GM18517 (cell line): ENCODE measurements around the gene TREH.

Experiments used
- ATAC-seq: cut with Tn5 transposase; IDR thresholded peaks from one replicate; pipeline ENCODE4 v1.9.1; 2021; ENCODE audit warnings: mild to moderate bottlenecking, moderate library complexity; ENCODE audit not compliant: unreplicated experiment

Gene TREH

GRCh38 chr11:118652681-118653181 lies 26.7 kb downstream of the TREH start:
- no peak for ATAC-seq

GRCh38 chr11:118651820-118652219 lies 27.6 kb downstream of the TREH start:
- ATAC-seq = no peak

- ATAC-seq = no peak
Observed at GRCh38 chr11:118650366-118650765, 29.1 kb downstream of the TREH start.

GRCh38 chr11:118649941-118650340 lies 29.5 kb downstream of the TREH start:
- ATAC-seq = no peak

- no peak for ATAC-seq
Observed at GRCh38 chr11:118648291-118648690, 31.2 kb downstream of the TREH start.

GRCh38 chr11:118646393-118646792 lies 33.1 kb downstream of the TREH start:
- ATAC-seq = no peak

- ATAC-seq = no peak
Observed at GRCh38 chr11:118645066-118645715, 34.3 kb downstream of the TREH start.

- no peak for ATAC-seq
Observed at GRCh38 chr11:118644496-118644895, 35.0 kb downstream of the TREH start.

GRCh38 chr11:118643995-118644345 lies 35.5 kb downstream of the TREH start:
- ATAC-seq = no peak

GRCh38 chr11:118643142-118643994 lies 36.1 kb downstream of the TREH start:
- no peak for ATAC-seq

- ATAC-seq = no peak
Observed at GRCh38 chr11:118641397-118642019, 37.9 kb downstream of the TREH start.

- no peak for ATAC-seq
Observed at GRCh38 chr11:118640332-118641154, 38.9 kb downstream of the TREH start.

- ATAC-seq = no peak
Observed at GRCh38 chr11:118639899-118640298, 39.6 kb downstream of the TREH start.

GRCh38 chr11:118638726-118639125 lies 40.7 kb downstream of the TREH start:
- ATAC-seq = no peak

- ATAC-seq = no peak
Observed at GRCh38 chr11:118636569-118637290, 42.7 kb downstream of the TREH start.

- ATAC-seq = no peak
Observed at GRCh38 chr11:118635642-118636041, 43.8 kb downstream of the TREH start.

GRCh38 chr11:118635237-118635591 lies 44.2 kb downstream of the TREH start:
- no peak for ATAC-seq

GRCh38 chr11:118634431-118635236 lies 44.8 kb downstream of the TREH start:
- no peak for ATAC-seq

- no peak for ATAC-seq
Observed at GRCh38 chr11:118633979-118634378, 45.5 kb downstream of the TREH start.

GRCh38 chr11:118633319-118633690 lies 46.1 kb downstream of the TREH start:
- no peak for ATAC-seq
